ENCODE measurements around the gene CAMSAP3. TPM values are rescaled to one million over a fixed set of nuclear protein-coding genes. Genes with fewer than 3 reads are reported as not detected.

The CAMSAP3 gene
- total and polyA plus RNA-seq, 2 experiments from 2014 or later = 22.8 to 58.5 TPM

DNA sequence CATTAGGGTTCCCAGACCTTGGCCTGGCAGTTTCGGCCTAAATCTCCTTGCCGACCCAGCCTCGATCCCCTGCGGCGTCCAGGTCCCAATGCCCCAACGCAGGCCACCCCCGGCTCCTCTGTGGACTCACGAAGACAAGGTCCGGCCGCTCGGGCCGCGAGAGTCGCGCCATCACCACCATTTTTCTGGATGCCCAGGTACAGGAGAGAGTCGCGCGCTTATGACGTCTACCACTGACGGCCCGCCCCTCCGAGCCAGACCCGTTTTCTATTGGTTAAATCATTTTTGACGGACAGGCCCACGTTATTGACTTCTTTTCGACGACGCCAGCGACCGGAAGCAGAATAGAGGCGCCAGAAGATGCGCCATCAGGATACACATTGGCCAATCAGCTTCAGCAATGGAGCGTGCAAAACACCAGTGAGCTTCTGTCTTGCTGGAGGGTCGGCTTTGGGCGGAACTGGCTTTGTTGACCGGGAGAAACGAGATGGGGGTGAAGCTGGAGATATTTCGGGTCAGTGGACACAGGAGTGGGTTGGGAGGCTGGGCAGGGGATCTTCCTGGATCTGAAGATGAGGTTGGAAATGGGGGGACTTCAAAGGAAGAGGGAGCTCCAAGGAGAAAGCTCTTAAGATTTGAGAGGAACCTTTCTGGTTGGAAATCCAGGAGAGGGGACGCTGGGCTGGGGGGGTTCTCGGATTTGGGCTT, 33.8 kb downstream of the CAMSAP3 start, which contains the start of the genes PET100 and XAB2:
Gene PET100 (plus strand): TSS at position 447 of the 708 bp plus-strand sequence. CDS start 41 bp downstream, at position 488.
Gene XAB2 (minus strand): TSS at position 199 of the 708 bp plus-strand sequence. CDS start 18 bp downstream, at position 181.
- Histone ChIP-seq H4K20me1 (ENCODE audit: insufficient read depth, poor library complexity, severe bottlenecking) (no peaks in the 10 kb centered on the region), H3K27me3 (no peaks in the 10 kb centered on the region), H3K27ac (peak within 1 kb of the TSS; percentile 74), H3K9me2 (replicated peaks; ENCODE audit: insufficient read depth) (no peaks in the 10 kb centered on the region), H3K36me3 (replicated peaks; ENCODE audit: insufficient read depth, low read depth) (no peaks in the 10 kb centered on the region), H3K4me2 (peak within 1 kb of the TSS; percentile 93), H3K9me3 (ENCODE audit: low read depth) (no peaks in the 10 kb centered on the region), H3K4me1 (ENCODE audit: insufficient read depth) (peaks cover 14% of the 10 kb centered on the region), H3K4me3 (peak within 1 kb of the TSS; percentile 68), H3K79me2 (peaks cover 46% of the 10 kb centered on the region), H2AFZ (peak within 1 kb of the TSS; percentile 30)
- TF ChIP-seq EZH2phosphoT487 (IDR thresholded peaks at IDR 0.05; ENCODE audit: low read depth, severe bottlenecking, unreplicated experiment) (no peak), EZH2 (IDR thresholded peaks at IDR 0.05; ENCODE audit: borderline replicate concordance) (no peak)
- TF ChIP-seq, protein P1, sequence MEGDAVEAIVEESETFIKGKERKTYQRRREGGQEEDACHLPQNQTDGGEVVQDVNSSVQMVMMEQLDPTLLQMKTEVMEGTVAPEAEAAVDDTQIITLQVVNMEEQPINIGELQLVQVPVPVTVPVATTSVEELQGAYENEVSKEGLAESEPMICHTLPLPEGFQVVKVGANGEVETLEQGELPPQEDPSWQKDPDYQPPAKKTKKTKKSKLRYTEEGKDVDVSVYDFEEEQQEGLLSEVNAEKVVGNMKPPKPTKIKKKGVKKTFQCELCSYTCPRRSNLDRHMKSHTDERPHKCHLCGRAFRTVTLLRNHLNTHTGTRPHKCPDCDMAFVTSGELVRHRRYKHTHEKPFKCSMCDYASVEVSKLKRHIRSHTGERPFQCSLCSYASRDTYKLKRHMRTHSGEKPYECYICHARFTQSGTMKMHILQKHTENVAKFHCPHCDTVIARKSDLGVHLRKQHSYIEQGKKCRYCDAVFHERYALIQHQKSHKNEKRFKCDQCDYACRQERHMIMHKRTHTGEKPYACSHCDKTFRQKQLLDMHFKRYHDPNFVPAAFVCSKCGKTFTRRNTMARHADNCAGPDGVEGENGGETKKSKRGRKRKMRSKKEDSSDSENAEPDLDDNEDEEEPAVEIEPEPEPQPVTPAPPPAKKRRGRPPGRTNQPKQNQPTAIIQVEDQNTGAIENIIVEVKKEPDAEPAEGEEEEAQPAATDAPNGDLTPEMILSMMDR (IDR thresholded peaks at IDR 0.05; ENCODE audit: poor library complexity) = no peak
- WGBS (ENCODE audit: low lambda C conversion rate, missing lambda C conversion rate) = 2% methylated on average over 40 of the region's 40 CpGs
- DNase-seq (ENCODE audit: low spot score) = peak; percentile 97

DNA sequence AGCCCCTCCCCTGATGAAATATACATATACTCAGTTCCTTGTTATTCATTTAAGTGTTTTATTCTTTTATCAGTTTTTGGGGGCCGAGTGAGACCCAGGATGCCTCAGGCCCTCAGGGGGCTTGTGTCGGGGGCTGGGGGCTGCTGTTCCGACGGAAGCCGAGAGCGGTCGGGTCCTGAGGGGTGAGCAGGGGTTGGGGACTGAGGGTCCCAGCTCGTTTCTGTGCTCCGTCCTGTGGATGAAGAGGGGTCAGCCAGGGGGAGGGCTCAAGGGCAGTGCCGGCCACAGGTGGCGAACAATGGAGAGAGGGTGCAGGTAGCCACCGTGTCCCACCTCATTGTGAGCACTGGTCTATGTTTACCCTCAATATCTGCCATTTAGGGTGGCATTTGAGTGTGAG, 35.9 kb downstream of the CAMSAP3 start:
- no peaks in the 10 kb centered on the region for H3K27me3 ChIP-seq
- no peak for TF ChIP-seq EZH2 (IDR thresholded peaks at IDR 0.05; ENCODE audit: borderline replicate concordance)
- no peak for TF ChIP-seq EZH2phosphoT487 (IDR thresholded peaks at IDR 0.05; ENCODE audit: low read depth, severe bottlenecking, unreplicated experiment)
- WGBS (ENCODE audit: low lambda C conversion rate, missing lambda C conversion rate) = over 99% methylated on average over 8 of the region's 12 CpGs

DNA sequence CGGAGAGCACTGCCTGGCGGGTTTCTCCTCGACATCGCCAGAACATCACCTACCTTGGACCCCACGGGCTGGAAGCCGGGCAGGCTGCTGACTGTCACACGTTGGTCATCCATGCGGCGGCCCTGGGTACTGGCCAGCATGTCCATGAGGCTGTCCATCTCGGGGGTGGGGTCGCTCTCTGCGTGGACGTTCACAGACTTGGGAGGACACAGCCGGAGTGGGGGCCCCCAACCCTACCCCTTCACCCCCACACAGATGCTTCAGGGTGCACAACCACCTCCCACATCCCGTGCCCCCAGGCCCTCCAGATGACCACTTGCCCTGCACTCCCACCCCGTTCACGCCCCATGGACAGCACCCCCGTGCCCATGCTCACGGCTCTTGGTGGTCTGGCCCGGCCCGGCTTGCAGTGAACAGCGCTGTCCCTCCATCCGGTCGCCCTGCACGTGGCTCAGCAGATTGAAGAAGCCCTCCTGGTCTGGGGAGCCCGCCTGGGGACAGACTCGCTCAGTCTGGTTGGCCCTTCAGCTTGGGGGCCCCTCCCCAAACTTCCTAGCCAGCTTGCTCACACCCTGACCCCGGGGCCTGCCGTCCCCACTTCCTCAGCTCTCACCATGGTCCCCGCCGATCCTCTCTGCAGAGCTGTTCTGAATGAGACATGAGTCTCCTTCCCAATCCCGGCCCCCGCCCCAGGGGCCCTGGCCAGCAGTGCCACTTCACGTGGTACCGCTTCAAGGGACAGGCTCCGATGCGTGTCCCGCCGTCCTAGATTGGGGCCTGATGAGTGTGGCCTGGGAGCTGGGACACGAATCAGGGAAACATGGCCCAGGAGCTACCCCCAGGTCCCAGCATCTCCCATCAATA, 36.9 kb downstream of the CAMSAP3 start:
- Histone ChIP-seq H3K4me3 (no peak overlapping the region), H3K27me3 (no peaks in the 10 kb centered on the region), H3K4me1 (ENCODE audit: insufficient read depth) (peaks cover 18% of the 10 kb centered on the region), H3K9me2 (replicated peaks; ENCODE audit: insufficient read depth) (no peaks in the 10 kb centered on the region), H4K20me1 (ENCODE audit: insufficient read depth, poor library complexity, severe bottlenecking) (no peaks in the 10 kb centered on the region), H3K36me3 (replicated peaks; ENCODE audit: insufficient read depth, low read depth) (no peaks in the 10 kb centered on the region), H3K27ac (no peak overlapping the region), H2AFZ (no peak overlapping the region), H3K9me3 (ENCODE audit: low read depth) (no peaks in the 10 kb centered on the region), H3K4me2 (no peak overlapping the region), H3K79me2 (peaks cover 36% of the 10 kb centered on the region)
- no peak for DNase-seq (ENCODE audit: low spot score)
- 98% methylated on average over 37 of the region's 40 CpGs for WGBS (ENCODE audit: low lambda C conversion rate, missing lambda C conversion rate)
- TF ChIP-seq, protein P1 (IDR thresholded peaks at IDR 0.05; ENCODE audit: poor library complexity) = no peak
- TF ChIP-seq EZH2 (IDR thresholded peaks at IDR 0.05; ENCODE audit: borderline replicate concordance) = no peak
- TF ChIP-seq EZH2phosphoT487 (IDR thresholded peaks at IDR 0.05; ENCODE audit: low read depth, severe bottlenecking, unreplicated experiment) = no peak

More for the DNA sequence above, 35.9 kb downstream of the CAMSAP3 start:
- Histone ChIP-seq H2AFZ (no peak overlapping the region), H3K4me2 (no peak overlapping the region), H3K9me3 (ENCODE audit: low read depth) (no peaks in the 10 kb centered on the region), H3K36me3 (replicated peaks; ENCODE audit: insufficient read depth, low read depth) (no peaks in the 10 kb centered on the region), H4K20me1 (ENCODE audit: insufficient read depth, poor library complexity, severe bottlenecking) (no peaks in the 10 kb centered on the region), H3K27ac (no peak overlapping the region), H3K4me3 (no peak overlapping the region), H3K4me1 (ENCODE audit: insufficient read depth) (peaks cover 16% of the 10 kb centered on the region), H3K9me2 (replicated peaks; ENCODE audit: insufficient read depth) (no peaks in the 10 kb centered on the region), H3K79me2 (peaks cover 44% of the 10 kb centered on the region)
- no peak for DNase-seq (ENCODE audit: low spot score)

Data from hepatocyte (in vitro differentiated cells).